Upper lobe of right lung (tissue), 1 donor: Measurements from ENCODE around the gene TAF1L. TPM values are rescaled to one million over a fixed set of nuclear protein-coding genes. Genes with fewer than 3 reads are reported as not detected.

ENCODE experiments used
- ATAC-seq: fragments of 200-7000 bp; cut with Tn5 transposase; one replicate; pipeline ENCODE4 v1.9.1; 2020; ENCODE audit warnings: mild to moderate bottlenecking, moderate library complexity
- DNase-seq: peaks from one replicate; pipeline ENCODE4 v3.0.0-alpha.2; 2020
- H3K27ac ChIP-seq: fragments of 200-600 bp; one replicate; pipeline ENCODE4 v1.8.0; 2022
- H3K27me3 ChIP-seq: fragments of 200-600 bp; one replicate; pipeline ENCODE4 v1.8.0; 2022; ENCODE audit warnings: mild to moderate bottlenecking
- H3K36me3 ChIP-seq: fragments of 200-600 bp; one replicate; pipeline ENCODE4 v1.8.0; 2022
- H3K4me1 ChIP-seq: fragments of 200-600 bp; one replicate; pipeline ENCODE4 v1.8.0; 2022
- H3K4me3 ChIP-seq: fragments of 200-600 bp; one replicate; pipeline ENCODE4 v1.8.0; 2022; ENCODE audit warnings: mild to moderate bottlenecking
- H3K9me3 ChIP-seq: fragments of 200-600 bp; one replicate; pipeline ENCODE4 v1.8.0; 2022
- CTCF ChIP-seq: fragments of 200-600 bp; IDR thresholded peaks from one replicate; pipeline ENCODE4 v1.8.0; 2022; ENCODE audit warnings: antibody characterized with exemption
- intact Hi-C: fragments of 100-400 bp; cut with DNase I; formaldehyde crosslinking; loops from one replicate; pipeline ENCODE4 v1.11.0; 2022
- total RNA-seq: library from RNA; stranded (reverse); fragmentation: NEBNext Ultra II Directional; extraction: Animal tissue kit (Norgen Biotek cat#: 25700); gene quantifications from one replicate; pipeline ENCODE4 v1.2.1, GENCODE V29; 2021
- donor health status: DM: no; HTN: yes; CAD: no; lungs with severe emphysema.

The TAF1L gene
- total RNA-seq, 1 donor from 2014 or later = not detected

GRCh38 chr9:32587901-32588300, 47.6 kb downstream of the TAF1L start:
- intact Hi-C loops = no loop called here
- H3K4me3 ChIP-seq = no peak overlapping the region
- no peaks in the 10 kb centered on the region for H3K4me1 ChIP-seq
- no peak for ATAC-seq
- no peaks in the 10 kb centered on the region for H3K27me3 ChIP-seq
- H3K9me3 ChIP-seq = no peaks in the 10 kb centered on the region
- H3K27ac ChIP-seq = no peak overlapping the region
- TF ChIP-seq CTCF = no peak
- DNase-seq = no peak
- no peaks in the 10 kb centered on the region for H3K36me3 ChIP-seq

- Histone ChIP-seq H3K27me3 (peaks cover 4% of the 10 kb centered on the region), H3K4me3 (no peak overlapping the region), H3K4me1 (no peaks in the 10 kb centered on the region), H3K27ac (no peak overlapping the region), H3K9me3 (no peaks in the 10 kb centered on the region), H3K36me3 (no peaks in the 10 kb centered on the region)
- DNase-seq (no peak), ATAC-seq (no peak)
- intact Hi-C loops = loop anchor here (5.0 kb wide), 1 partner anchor 207 kb away; no protein-coding TSS in a partner anchor
- TF ChIP-seq CTCF = no peak
Measured at GRCh38 chr9:32584784-32585183, 50.7 kb downstream of the TAF1L start.

GRCh38 chr9:32581512-32582143, 53.8 kb downstream of the TAF1L start:
- peaks cover 4% of the 10 kb centered on the region for H3K27me3 ChIP-seq
- H3K4me1 ChIP-seq = no peaks in the 10 kb centered on the region
- DNase-seq (no peak), ATAC-seq (peak; percentile 45)
- H3K27ac ChIP-seq = no peak overlapping the region
- H3K36me3 ChIP-seq = no peaks in the 10 kb centered on the region
- no peaks in the 10 kb centered on the region for H3K9me3 ChIP-seq
- no peak overlapping the region for H3K4me3 ChIP-seq
- peak; percentile 48 for TF ChIP-seq CTCF
- intact Hi-C loops = loop anchor here (5.0 kb wide), 1 partner anchor 204 kb away; no protein-coding TSS in a partner anchor

GRCh38 chr9:32580631-32581300, 54.7 kb downstream of the TAF1L start:
- Histone ChIP-seq H3K4me1 (no peaks in the 10 kb centered on the region), H3K4me3 (no peak overlapping the region), H3K27me3 (peaks cover 4% of the 10 kb centered on the region), H3K9me3 (no peaks in the 10 kb centered on the region), H3K36me3 (no peaks in the 10 kb centered on the region), H3K27ac (no peak overlapping the region)
- intact Hi-C loops = loop anchor here (5.0 kb wide), 1 partner anchor 203 kb away; no protein-coding TSS in a partner anchor
- DNase-seq (no peak), ATAC-seq (no peak)
- no peak for TF ChIP-seq CTCF

- ATAC-seq = peak; percentile 78
- no peaks in the 10 kb centered on the region for H3K36me3 ChIP-seq
- intact Hi-C loops = loop anchor here (5.0 kb wide), 1 partner anchor 203 kb away; no protein-coding TSS in a partner anchor
- peak; percentile 73 for DNase-seq
- H3K4me3 ChIP-seq = no peak overlapping the region
- H3K9me3 ChIP-seq = no peaks in the 10 kb centered on the region
- TF ChIP-seq CTCF = peak; percentile 95
- H3K27ac ChIP-seq = no peak overlapping the region
- peaks cover 4% of the 10 kb centered on the region for H3K27me3 ChIP-seq
- no peaks in the 10 kb centered on the region for H3K4me1 ChIP-seq
Measured at GRCh38 chr9:32579706-32580331, 55.6 kb downstream of the TAF1L start.

Other genes starting within 250 kb of the TAF1L start
- 20.0 TPM for gene RIGI, start 109.5 kb downstream of the TAF1L start, total RNA-seq
- gene SMIM27, start 83.3 kb downstream of the TAF1L start, total RNA-seq = 8.8 TPM
- gene TOPORS, start 83.1 kb downstream of the TAF1L start, total RNA-seq = 14.6 TPM
- gene NDUFB6, start 62.5 kb downstream of the TAF1L start, total RNA-seq = 38.2 TPM
- not detected for gene TMEM215, start 147.9 kb upstream of the TAF1L start, total RNA-seq